Lung (tissue), 12 donors: ENCODE data around the gene SPON1. TPM values are rescaled to one million over a fixed set of nuclear protein-coding genes. Genes with fewer than 3 reads are reported as not detected.
"Not testable (repeated sequence)": the region's sequence is repeated elsewhere in the genome, so short reads cannot be mapped to it uniquely, and the experiment has no call there.

Experiments used
- ATAC-seq: fragments of 200-7000 bp; cut with Tn5 transposase; one replicate; pipeline ENCODE4 v1.9.1; 2020; ENCODE audit warnings: moderate number of reproducible peaks; ENCODE audit not compliant: insufficient read depth, low FRiP score
- DNase-seq, 3 donors: peaks; one replicate each; pipeline ENCODE4 v3.0.0-alpha.2; 2013 to 2017
- H3K27ac ChIP-seq, 2 donors: one replicate each; pipeline ENCODE4 v1.5.1; 2013; ENCODE audit warnings: mild to moderate bottlenecking in 2 of 2, moderate library complexity in 2 of 2, control low read depth in 1 of 2, inconsistent platforms in 1 of 2, low read depth in 1 of 2, low read length in 1 of 2
- H3K27me3 ChIP-seq, 3 donors: one replicate each; pipeline ENCODE4 v1.5.1; 2013; ENCODE audit warnings: low read length in 2 of 3; ENCODE audit not compliant: control insufficient read depth in 3 of 3, insufficient read depth in 3 of 3
- H3K36me3 ChIP-seq, 4 donors: one replicate each; pipeline ENCODE4 v1.5.1; 2013; ENCODE audit warnings: low read length in 4 of 4, mild to moderate bottlenecking in 1 of 4, moderate library complexity in 1 of 4; ENCODE audit not compliant: control insufficient read depth in 4 of 4, insufficient read depth in 4 of 4
- H3K4me1 ChIP-seq, 5 donors: one replicate each; pipeline ENCODE4 v1.5.1; 2013; ENCODE audit warnings: low read length in 5 of 5, mild to moderate bottlenecking in 2 of 5, moderate library complexity in 1 of 5; ENCODE audit not compliant: control insufficient read depth in 5 of 5, insufficient read depth in 5 of 5
- H3K4me3 ChIP-seq: one replicate; pipeline ENCODE4 v1.5.1; 2013; ENCODE audit warnings: mild to moderate bottlenecking, control low read depth, moderate library complexity
- H3K9ac ChIP-seq, 2 donors: one replicate each; pipeline ENCODE4 v1.5.1; 2013; ENCODE audit warnings: low read length in 2 of 2, control low read depth in 1 of 2; ENCODE audit not compliant: insufficient read depth in 1 of 2
- H3K9me3 ChIP-seq, 4 donors: one replicate each; pipeline ENCODE4 v1.5.1; 2013; ENCODE audit warnings: low read length in 3 of 4, mild to moderate bottlenecking in 1 of 4, moderate library complexity in 1 of 4; ENCODE audit not compliant: control insufficient read depth in 4 of 4, insufficient read depth in 3 of 4
- WGBS, 2 donors: extraction: QIAGEN DNeasy Blood & Tissue Kit; methylation state at CpG; one replicate each; pipeline ENCODE4 v1.1.7; 2013; 5-methylcytosine and 5-hydroxymethylcytosine counted together
- polyA plus RNA-seq, 2 donors: library from polyadenylated mRNA; stranded (reverse); fragments of 200-250 nt; gene quantifications; one replicate each; pipeline ENCODE4 v1.2.1, GENCODE V29; 2013
- total RNA-seq, 2 donors: library from RNA; depleted of rRNA in 1 of 2; stranded (reverse); fragments of >200 nt in 1 of 2; gene quantifications; one replicate each; pipeline ENCODE4 v1.2.1, GENCODE V29; 2014 to 2021
- TF ChIP-seq, protein P1 (sequence below): IDR thresholded peaks from 2 replicates; pipeline ENCODE4 v1.5.1; 2012; ENCODE audit warnings: mild to moderate bottlenecking; ENCODE audit errors: control extremely low read depth, extremely low read depth
- donor health status: control.
- donor health status: control.
- donor health status: Bipolar disorder and iron deficiency.
- donor health status: healthy.
- donor health status: DM: yes; HTN: yes; CAD: no.

SPON1 gene
- total and polyA plus RNA-seq, 4 donors: 8.4 to 98.6 (median 59.9) TPM

DNA sequence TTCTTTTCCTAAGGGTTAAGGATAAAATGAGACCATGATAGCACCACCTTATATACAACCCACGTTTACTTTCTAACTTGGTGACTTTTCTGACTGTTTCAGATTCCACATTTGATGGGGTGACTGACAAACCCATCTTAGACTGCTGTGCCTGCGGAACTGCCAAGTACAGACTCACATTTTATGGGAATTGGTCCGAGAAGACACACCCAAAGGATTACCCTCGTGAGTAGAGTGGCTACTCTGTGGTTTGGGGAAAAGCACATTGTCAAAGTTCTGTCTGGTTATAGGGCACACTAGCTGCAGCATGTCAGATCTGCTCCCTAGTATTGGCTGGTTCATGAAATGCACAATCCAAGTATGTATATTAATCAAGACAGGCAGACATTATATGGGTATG lies 117.3 kb downstream of the SPON1 start:
- TF ChIP-seq, protein P1, sequence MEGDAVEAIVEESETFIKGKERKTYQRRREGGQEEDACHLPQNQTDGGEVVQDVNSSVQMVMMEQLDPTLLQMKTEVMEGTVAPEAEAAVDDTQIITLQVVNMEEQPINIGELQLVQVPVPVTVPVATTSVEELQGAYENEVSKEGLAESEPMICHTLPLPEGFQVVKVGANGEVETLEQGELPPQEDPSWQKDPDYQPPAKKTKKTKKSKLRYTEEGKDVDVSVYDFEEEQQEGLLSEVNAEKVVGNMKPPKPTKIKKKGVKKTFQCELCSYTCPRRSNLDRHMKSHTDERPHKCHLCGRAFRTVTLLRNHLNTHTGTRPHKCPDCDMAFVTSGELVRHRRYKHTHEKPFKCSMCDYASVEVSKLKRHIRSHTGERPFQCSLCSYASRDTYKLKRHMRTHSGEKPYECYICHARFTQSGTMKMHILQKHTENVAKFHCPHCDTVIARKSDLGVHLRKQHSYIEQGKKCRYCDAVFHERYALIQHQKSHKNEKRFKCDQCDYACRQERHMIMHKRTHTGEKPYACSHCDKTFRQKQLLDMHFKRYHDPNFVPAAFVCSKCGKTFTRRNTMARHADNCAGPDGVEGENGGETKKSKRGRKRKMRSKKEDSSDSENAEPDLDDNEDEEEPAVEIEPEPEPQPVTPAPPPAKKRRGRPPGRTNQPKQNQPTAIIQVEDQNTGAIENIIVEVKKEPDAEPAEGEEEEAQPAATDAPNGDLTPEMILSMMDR: no peak
- Histone ChIP-seq H3K4me1 (peaks cover 0 to 8% (median 6%) of the 10 kb centered on the region in 5 donors), H3K9me3 (no peaks in the 10 kb centered on the region), H3K9ac (no peak overlapping the region), H3K36me3 (peaks cover 0 to 5% (median 2%) of the 10 kb centered on the region in 4 donors), H3K27me3 (no peaks in the 10 kb centered on the region), H3K27ac (no peak overlapping the region), H3K4me3 (no peak overlapping the region)
- ATAC-seq (no peak), DNase-seq (no peak)
- 71 to 72% methylated on average over 4 of the region's 4 CpGs for WGBS, 2 donors

DNA sequence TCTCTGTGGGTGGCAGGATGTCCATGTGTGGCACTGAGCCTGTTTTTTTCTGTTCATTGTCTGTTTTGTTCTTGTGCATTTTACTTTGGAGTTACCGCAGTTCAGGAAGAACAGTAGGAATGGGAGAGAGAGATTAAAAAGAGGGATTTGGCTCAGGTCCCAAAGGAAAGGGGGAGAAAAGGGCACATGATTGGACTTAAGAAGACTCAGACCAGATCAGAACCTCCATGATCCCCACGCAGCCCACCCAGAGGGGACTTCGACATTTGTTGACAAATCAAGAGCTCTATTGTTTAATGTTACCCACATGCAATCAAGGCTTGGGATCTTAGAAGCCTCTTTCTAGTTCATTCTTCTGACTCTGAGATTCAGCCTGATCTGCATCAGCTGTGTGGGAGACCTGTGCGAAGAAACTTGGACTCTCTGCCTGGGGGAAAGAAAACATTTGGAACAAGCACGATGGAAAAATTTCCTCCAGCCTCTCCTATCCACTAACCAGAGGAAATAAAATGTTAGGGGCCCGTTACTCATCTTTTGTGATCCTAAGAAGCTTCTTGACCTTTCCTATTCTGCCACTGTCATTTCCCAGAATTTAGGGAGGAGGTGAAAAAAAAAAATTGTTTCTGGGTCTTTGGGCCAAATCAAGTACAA lies 119.2 kb downstream of the SPON1 start:
- no peak for ATAC-seq
- H3K4me1 ChIP-seq: peaks cover 0 to 8% (median 6%) of the 10 kb centered on the region in 5 donors
- peaks cover 0 to 5% (median 2%) of the 10 kb centered on the region in 4 donors for H3K36me3 ChIP-seq
- no peak for DNase-seq
- WGBS, 2 donors: 63 to 76% methylated on average over 6 of the region's 6 CpGs
- no peaks in the 10 kb centered on the region for H3K27me3 ChIP-seq
- H3K9ac ChIP-seq: no peak overlapping the region
- no peak overlapping the region for H3K4me3 ChIP-seq
- H3K9me3 ChIP-seq: no peaks in the 10 kb centered on the region
- TF ChIP-seq, protein P1: no peak
- H3K27ac ChIP-seq: peak overlapping the region in 1 of 2 donors; percentile 40

DNA sequence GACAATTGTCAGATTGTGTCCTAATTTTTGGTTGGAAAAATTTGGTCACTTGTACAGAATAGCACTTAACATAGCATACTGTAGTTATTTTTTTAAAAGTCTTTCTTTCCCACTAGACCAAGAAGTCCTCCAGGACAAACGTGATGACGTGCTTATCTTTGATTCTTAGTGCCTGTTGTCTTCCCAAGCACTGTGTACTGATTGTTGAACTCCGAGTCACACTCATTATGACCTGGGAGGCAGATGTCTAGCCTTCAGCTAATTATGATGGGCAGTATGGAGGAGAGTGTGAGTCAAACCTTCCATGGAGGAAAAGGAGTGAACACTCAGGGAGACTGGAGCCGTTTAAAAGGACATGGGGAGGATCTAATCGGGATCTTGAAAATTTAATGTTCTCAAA lies 119.8 kb downstream of the SPON1 start:
- TF ChIP-seq, protein P1: no peak
- Histone ChIP-seq H3K9ac (no peak overlapping the region), H3K36me3 (peaks cover 0 to 5% (median 2%) of the 10 kb centered on the region in 4 donors), H3K27ac (peak overlapping the region in 1 of 2 donors; percentile 0), H3K27me3 (no peaks in the 10 kb centered on the region), H3K9me3 (no peaks in the 10 kb centered on the region), H3K4me1 (peaks cover 0 to 8% (median 6%) of the 10 kb centered on the region in 5 donors), H3K4me3 (no peak overlapping the region)
- ATAC-seq (no peak), DNase-seq (no peak)
- 71 to 79% methylated on average over 5 of the region's 5 CpGs for WGBS, 2 donors

DNA sequence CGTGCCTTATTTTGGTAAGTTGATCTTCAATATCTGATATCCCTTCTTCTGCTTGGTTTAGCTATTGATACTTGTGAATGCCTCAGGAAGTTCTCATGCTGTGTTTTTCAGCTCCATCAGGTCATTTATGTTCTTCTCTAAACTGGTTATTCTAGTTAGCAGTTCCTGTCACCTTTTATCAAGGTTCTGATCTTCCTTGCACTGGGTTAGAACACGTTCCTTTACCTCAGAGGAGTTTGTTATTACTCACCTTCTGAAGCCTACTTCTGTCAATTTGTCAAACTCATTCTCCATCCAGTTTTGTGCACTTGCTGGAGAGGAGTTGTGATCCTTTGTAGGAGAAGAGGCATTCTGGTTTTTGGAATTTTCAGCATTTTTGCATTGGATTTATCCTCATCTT lies 126.3 kb downstream of the SPON1 start:
- not testable (repeated sequence) for H3K4me1 ChIP-seq, H3K9me3 ChIP-seq, H3K27me3 ChIP-seq, DNase-seq, H3K27ac ChIP-seq, H3K9ac ChIP-seq, H3K36me3 ChIP-seq, H3K4me3 ChIP-seq, ATAC-seq
- WGBS, 2 donors: 78 to 93% methylated on average over 2 of the region's 2 CpGs
